NCI-H1105 treated with DMSO at 0.1 percent for 48 hours (cell line): ENCODE results near the gene ZBTB17.
"Not testable (repeated sequence)": the region's sequence is repeated elsewhere in the genome, so short reads cannot be mapped to it uniquely, and the experiment has no call there.

Experiments used
- DNase-seq: peaks from one replicate; lab custom pipeline; 2025; lab: John Stamatoyannopoulos, UW

Gene ZBTB17

GRCh38 chr1:15988856-15989736, 13.2 kb upstream of the ZBTB17 start:
- DNase-seq: no peak

- no peak for DNase-seq
Observed at GRCh38 chr1:15985611-15986297, 9.9 kb upstream of the ZBTB17 start.

GRCh38 chr1:15983275-15983674, 7.4 kb upstream of the ZBTB17 start:
- no peak for DNase-seq

- no peak for DNase-seq
Observed at GRCh38 chr1:15981679-15982078, 5.8 kb upstream of the ZBTB17 start.

GRCh38 chr1:15977947-15978346, 2.0 kb upstream of the ZBTB17 start:
- DNase-seq: not testable (repeated sequence)

GRCh38 chr1:15975358-15975804, 520 bp downstream of the ZBTB17 start:
- peak; percentile 55 for DNase-seq

GRCh38 chr1:15974855-15975254, 1.0 kb downstream of the ZBTB17 start:
- DNase-seq: no peak

GRCh38 chr1:15973772-15974171, 2.1 kb downstream of the ZBTB17 start:
- DNase-seq: no peak

GRCh38 chr1:15972409-15972808, 3.5 kb downstream of the ZBTB17 start:
- DNase-seq: no peak

- DNase-seq: no peak
Observed at GRCh38 chr1:15970911-15971310, 5.0 kb downstream of the ZBTB17 start.

- no peak for DNase-seq
Observed at GRCh38 chr1:15969321-15969880, 6.5 kb downstream of the ZBTB17 start.

GRCh38 chr1:15968172-15968571, 7.7 kb downstream of the ZBTB17 start:
- no peak for DNase-seq

- no peak for DNase-seq
Observed at GRCh38 chr1:15966956-15967344, 9.0 kb downstream of the ZBTB17 start.

- DNase-seq: no peak
Observed at GRCh38 chr1:15966081-15966955, 9.6 kb downstream of the ZBTB17 start.

GRCh38 chr1:15965228-15965767, 10.6 kb downstream of the ZBTB17 start:
- DNase-seq: no peak

GRCh38 chr1:15963968-15964648, 11.8 kb downstream of the ZBTB17 start:
- no peak for DNase-seq

- DNase-seq: no peak
Observed at GRCh38 chr1:15963363-15963967, 12.4 kb downstream of the ZBTB17 start.

- no peak for DNase-seq
Observed at GRCh38 chr1:15962671-15963362, 13.1 kb downstream of the ZBTB17 start.

- DNase-seq: no peak
Observed at GRCh38 chr1:15962176-15962575, 13.7 kb downstream of the ZBTB17 start.

- DNase-seq: no peak
Observed at GRCh38 chr1:15961492-15961891, 14.4 kb downstream of the ZBTB17 start.
